GM12801 (cell line): ENCODE data around the gene SDK2.

ENCODE experiments used
- TF ChIP-seq, protein P1 (sequence below): IDR thresholded peaks from one replicate; pipeline ENCODE4 v1.5.1; 2011; ENCODE audit warnings: control low read depth; ENCODE audit not compliant: insufficient read length; ENCODE audit errors: extremely low read depth

The SDK2 gene

DNA sequence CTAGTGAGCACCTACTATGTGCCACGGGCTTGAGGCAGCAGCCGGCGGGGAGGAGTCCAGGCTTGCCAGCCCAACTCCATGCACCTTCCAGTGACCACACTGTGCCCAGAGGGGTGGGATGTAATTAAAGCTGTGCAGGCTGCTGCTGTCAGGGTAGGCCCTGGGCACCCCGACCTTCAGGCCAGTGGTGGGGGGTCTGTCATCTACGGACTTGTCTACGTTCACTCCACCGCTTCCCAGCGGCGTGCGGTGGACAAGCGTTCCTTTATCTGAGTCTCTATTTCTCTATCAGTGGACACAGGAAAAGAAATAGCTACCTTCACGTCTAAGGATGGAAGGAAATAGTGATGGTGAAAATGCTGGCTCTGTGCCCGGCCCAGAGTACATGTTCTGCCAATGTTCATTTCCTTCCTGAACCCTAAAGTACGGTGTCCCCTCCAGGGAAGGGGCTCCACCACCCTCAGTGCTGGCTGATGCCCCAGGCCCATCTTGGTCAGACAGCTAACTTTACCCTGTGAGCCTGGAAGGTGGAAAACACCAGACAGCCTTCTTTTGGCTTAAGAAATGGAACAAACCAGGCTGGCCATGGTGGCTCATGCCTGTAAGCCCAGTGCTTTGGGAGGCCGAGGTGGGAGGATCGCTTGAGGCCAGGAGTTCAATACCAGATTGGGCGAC lies 135.2 kb downstream of the SDK2 start:
- TF ChIP-seq, protein P1, sequence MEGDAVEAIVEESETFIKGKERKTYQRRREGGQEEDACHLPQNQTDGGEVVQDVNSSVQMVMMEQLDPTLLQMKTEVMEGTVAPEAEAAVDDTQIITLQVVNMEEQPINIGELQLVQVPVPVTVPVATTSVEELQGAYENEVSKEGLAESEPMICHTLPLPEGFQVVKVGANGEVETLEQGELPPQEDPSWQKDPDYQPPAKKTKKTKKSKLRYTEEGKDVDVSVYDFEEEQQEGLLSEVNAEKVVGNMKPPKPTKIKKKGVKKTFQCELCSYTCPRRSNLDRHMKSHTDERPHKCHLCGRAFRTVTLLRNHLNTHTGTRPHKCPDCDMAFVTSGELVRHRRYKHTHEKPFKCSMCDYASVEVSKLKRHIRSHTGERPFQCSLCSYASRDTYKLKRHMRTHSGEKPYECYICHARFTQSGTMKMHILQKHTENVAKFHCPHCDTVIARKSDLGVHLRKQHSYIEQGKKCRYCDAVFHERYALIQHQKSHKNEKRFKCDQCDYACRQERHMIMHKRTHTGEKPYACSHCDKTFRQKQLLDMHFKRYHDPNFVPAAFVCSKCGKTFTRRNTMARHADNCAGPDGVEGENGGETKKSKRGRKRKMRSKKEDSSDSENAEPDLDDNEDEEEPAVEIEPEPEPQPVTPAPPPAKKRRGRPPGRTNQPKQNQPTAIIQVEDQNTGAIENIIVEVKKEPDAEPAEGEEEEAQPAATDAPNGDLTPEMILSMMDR, result no peak

DNA sequence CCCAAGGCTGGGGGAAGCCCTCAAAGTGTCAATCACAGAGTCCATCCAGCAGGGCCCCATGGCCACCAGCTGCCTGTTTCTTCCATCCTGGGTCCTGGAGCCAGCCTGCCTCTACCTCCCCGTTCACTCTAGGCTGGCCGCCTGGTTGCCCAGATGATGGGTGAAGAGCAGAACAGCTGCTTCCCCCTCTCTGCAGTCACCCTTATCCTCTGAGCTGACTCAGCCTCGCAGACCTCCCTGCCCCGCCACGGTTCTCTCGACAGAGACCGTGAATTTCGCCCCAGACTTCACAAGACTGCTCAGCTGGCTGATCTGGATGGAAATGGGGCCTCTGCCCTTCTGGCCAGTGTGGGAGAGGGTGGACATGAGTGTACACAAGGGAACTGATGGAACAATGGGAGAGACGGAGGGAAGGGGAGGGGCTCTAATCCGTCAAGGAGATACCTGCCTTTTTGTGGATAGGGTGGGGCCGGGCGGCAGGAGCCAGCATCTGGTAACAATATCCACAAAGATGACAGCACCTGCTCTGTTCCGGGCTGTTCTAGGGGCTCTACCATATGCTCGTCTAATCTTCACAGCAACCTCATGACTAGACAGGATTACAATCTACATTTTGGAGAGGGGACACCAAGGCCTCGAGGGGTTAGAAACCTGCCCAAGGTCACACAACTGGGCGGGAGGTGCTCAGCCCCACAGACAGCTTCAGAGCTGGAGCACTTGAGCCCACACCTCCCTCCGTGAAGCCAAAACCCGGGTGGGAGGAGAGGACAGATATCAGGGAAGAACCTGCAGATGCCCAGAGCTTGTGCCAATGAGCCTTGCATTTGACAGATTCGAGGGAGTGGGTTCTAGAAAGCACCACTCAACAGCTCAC lies 136.0 kb downstream of the SDK2 start:
- TF ChIP-seq, protein P1, result no peak

DNA sequence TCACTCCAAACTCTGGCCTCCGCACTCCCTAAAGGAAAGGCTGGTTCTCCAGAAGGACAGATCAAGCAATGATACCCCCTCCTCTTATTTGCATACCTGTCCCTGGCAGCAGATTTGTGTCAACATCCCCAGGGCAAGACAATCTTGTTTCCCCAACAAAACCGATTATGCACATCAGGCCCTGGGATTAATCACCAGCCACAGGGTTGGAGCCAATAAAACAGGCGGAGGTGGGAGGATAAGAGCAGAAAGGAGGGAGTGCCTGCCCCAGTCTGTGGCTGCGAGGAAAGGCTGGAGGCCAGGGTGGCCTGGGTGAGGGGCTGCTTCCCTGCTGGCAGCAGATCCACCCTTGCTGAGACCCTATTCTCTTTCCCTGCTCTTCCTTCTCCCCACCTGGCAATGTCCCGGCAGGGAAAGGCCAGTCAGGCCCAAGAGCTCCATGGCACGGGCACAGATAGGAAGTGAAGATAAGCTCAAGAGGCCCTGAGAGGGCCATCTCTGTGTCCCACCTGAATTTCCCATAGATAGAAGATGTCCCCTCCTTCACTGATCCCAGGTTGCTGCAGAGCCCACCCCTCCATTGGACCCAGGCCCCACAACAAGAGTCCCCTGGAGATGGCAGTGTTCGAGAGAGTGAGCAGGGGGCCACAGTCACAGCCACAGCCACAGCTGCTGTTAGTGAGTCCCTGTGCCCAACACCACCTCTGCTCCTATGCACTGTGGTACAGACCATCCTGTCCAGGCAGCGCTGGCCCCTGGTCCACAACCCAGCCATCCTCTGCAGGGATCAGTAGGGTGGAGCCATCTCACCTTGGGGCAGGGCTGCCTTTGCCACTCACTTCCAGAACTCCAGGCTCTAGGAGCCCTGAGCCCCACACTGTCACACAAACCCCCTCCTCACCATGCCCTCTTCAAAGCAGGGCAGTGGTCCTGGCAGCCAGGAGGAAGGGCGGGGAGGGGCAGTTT lies 137.5 kb downstream of the SDK2 start:
- TF ChIP-seq, protein P1, result no peak

DNA sequence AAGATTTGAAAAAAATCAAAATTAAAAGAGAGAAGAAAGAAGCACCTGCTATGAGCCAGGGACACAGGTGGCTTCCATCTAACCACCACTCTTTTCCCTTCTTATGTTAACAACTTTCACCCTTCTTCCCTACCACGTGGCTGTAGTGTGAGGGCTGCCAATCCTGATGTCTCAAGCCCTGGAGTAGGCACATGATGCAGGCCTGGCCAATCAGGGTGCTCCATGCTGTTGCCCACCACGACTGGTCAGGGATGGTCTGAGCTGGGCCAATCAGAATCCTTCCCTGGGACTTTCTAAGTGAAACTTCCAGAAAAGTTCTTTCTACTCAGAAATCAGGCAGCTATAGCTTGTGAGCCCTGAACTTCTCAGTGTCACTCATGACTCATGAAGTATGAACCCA lies 140.7 kb downstream of the SDK2 start:
- TF ChIP-seq, protein P1, result no peak

DNA sequence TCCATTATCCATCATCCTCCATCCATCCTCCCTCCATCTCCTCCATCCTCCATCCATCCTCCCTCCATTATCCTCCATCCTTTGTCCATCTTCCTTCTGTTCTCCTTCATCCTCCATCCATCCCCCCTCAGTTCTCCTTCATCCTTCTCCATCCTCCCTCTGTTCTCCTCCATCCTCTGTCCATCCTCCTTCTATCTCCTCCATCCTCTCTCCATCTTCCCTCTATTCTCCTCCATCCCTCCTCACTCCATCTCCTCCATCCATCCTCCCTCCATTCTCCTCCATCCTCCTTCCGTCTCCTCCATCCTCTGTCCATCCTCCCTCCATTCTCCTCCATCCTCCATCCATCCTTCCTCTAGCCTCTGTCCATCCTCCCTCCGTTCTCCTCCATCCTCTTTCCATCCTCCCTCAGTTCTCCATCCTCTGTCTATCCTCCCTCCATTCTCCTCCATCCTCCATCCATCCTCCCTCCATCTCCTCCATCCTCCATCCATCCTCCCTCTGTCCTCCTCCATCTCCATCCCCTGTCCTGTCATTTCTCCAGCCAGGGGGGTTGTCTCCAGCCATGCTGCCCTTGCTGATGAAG lies 143.7 kb downstream of the SDK2 start:
- TF ChIP-seq, protein P1, result no peak

DNA sequence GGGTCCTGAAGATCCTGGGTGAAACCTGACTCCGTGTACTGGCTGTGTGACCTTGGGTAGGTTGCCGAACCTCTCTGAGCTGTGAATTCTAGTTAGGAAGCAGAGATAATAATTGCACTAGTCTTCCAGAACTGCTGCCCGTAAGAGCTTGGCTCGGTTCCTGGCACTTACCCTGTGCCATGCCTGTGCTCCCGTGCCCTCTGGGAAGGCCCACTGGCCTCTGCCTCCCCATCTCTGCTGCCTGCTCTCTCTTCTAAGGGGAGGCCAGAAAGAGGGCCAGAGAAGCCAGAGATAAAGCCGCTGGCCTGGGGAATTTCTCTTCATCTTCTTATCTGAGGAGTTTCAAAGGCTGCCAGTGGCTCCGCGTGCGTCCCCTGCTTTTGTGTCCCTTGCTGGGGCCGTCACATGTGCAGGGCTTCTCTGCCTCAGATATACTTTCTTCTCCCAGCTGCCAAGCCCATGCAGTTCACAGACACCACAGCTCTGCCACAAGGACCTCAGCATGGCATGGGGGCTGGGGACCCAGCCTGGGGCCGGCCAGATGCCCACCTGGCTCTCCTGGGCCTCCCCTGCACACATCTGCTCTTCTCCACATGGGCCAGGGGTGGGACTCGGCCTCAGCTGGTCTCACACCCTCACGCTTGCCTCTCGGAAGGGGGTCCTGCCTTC lies 145.2 kb downstream of the SDK2 start:
- TF ChIP-seq, protein P1, result no peak
